NCI-H128 (cell line): ENCODE data around the gene TRDN.

Experiments
- DNase-seq: peaks from one replicate; lab custom pipeline; 2025; ENCODE audit not compliant: unreplicated experiment; lab: John Stamatoyannopoulos, UW

TRDN gene

GRCh38 chr6:123193298-123193697 lies 443.5 kb downstream of the TRDN start:
- no peak for DNase-seq

- DNase-seq: no peak
Measured at GRCh38 chr6:123189816-123190215, 446.9 kb downstream of the TRDN start.

GRCh38 chr6:123182998-123183397 lies 453.8 kb downstream of the TRDN start:
- DNase-seq: no peak

- DNase-seq: no peak
Measured at GRCh38 chr6:123176706-123177105, 460.0 kb downstream of the TRDN start.

GRCh38 chr6:123171341-123172115 lies 465.2 kb downstream of the TRDN start:
- DNase-seq: no peak

GRCh38 chr6:123169774-123170095 lies 467.0 kb downstream of the TRDN start:
- no peak for DNase-seq

- DNase-seq: no peak
Measured at GRCh38 chr6:123168892-123169773, 467.6 kb downstream of the TRDN start.

GRCh38 chr6:123168466-123168865 lies 468.3 kb downstream of the TRDN start:
- DNase-seq: no peak
